Endothelial cell of hepatic sinusoid (primary cell): Measurements from ENCODE around the gene TMED10.
"Not testable (repeated sequence)": the region's sequence is repeated elsewhere in the genome, so short reads cannot be mapped to it uniquely, and the experiment has no call there.

Source experiments
- in situ Hi-C: cut with HindIII; loops from 2 replicates; pipeline ENCODE4 v1.10.0; 2017; ENCODE audit warnings: low sequenced_read_pairs

Gene TMED10

DNA sequence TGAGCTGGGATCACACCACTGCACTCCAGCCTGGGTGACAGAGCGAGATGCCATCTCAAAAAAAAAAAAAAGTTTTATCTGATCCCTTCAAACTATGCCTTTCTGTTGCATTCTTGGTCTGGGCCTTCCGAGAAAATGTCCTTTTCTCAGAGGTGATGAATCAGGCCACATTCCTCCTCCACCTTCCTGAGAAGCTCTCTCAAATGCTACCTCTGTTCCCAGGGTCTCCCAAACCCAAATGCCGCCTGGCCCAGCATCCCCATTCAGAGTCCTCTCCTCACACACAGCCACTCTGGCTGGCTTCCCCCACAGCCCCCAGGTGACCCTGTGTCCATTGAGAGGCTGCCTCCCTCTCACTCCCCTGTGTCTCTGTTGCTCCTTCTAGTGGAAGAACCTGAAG is 19.7 kb upstream of the TMED10 start:
- in situ Hi-C loops = no loop called here

GRCh38 chr14:75191100-75191499 is 14.7 kb upstream of the TMED10 start:
- in situ Hi-C loops = no loop called here

DNA sequence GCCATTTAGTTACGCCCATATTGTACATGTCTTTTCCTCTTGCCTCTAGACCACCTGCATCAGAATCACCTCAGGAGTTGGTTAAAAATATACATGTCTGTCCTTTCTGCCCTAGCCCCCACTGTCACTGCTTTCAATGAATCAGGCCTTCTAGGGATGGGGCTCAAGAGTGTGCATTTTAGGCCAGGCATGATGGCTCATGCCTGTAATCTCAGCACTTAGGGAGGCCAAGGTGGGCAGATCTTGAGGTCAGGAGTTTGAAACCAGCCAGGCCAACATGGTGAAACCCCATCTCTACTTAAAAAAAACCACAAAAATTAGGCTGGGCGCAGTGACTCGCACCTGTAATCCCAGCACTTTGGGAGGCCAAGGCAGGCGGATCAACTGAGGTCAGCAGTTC is 13.6 kb upstream of the TMED10 start:
- in situ Hi-C loops = no loop called here

GRCh38 chr14:75188520-75189268 is 12.3 kb upstream of the TMED10 start:
- in situ Hi-C loops = no loop called here

DNA sequence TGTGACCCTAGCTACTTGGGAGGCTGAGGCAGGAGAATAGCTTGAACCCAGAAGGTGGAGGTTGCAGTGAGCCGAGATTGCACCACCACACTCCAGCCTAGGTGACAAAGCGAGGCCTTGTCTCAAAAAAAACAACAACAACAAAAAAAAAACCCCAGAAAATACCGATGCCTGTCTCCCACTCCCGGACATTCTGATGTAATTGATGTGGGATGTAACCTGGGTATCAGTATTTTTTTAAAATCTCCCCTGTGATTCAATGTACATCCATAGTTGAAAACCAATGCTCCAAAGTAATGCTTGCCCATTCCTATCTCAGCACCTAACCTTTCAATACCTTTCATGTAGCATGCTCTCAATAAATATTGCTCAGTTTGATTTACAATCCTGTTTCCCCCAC is 11.7 kb upstream of the TMED10 start:
- in situ Hi-C loops = no loop called here

DNA sequence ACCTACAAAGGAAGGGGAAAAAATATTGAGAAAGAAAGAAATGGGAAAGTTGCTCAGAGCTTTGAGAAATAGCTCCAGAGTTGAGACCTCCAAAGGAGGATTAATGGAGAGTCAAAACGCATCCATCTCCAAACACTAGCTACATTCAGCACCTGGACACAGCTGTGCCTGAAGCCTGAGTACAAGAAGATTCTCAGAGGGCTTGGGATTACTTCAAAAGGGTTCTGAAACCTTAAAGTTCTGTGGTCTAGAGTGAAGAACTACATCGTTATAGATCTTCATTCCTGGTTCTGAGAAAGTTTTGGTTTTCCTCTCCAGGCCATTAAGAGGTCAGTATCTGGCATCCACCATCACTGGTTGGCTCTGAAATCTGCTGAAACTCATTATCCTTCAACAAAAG is 10.5 kb upstream of the TMED10 start:
- in situ Hi-C loops = no loop called here

- in situ Hi-C loops = no loop called here
Measured at GRCh38 chr14:75185251-75186040, 9.0 kb upstream of the TMED10 start.

DNA sequence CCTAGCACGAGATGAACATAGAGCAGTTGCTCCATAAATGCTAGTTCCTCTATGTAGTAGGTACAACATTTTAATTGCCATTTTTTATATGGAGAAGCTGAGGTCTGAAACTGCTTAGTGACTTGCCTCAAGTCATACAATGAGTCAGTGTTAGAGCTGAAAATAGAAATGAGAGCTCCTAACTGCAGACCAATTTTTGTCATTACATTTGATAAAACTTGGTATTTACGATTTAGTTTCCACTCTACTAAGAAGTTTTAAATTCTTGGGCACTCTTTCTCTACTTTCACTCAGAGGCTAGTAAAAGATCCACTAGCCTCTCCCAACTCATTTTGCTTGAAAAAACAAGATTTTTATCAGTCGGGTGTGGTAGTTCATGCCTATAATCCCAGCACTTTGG is 8.1 kb upstream of the TMED10 start:
- in situ Hi-C loops = no loop called here

- in situ Hi-C loops = no loop called here
Measured at GRCh38 chr14:75184039-75184438, 7.6 kb upstream of the TMED10 start.

DNA sequence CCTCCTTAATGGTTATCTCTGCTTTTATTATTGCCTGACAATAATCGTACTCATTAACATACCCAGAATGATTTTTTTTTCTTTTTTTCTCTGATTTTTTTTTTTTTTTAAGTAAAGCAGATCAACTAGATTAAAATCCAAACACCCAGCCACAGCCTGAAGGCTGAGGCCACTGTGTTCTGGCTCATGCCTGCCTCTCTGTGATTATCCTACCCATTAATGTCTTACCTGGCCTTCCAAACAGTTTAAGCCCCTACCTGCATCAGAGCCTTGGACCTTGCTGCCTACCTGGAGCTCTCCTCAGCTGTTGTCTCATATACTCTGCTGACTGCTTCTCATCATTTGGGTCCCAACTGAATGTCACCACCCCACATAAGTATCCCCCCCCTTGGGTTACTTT is 6.8 kb upstream of the TMED10 start:
- in situ Hi-C loops = no loop called here

DNA sequence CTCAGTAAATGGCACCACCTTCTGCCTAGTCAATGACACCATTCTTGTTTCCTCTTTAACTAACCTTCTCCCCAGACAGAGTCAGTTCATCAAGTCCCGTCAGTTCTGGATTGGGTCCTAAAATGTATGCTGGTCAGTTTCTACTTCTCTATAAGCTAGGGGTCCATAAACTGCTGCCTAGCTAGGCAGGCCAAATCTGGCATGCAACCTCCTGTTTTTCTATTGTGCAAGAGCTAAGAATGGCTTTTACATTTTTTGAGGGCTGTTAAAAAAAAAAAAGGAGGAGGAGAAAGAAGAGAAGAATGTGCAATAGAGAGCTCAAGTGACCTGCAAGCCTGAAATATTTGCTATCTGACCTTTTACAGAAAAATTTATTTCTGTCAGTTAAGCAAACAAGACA is 6.4 kb upstream of the TMED10 start:
- in situ Hi-C loops = no loop called here

- in situ Hi-C loops = not testable (repeated sequence)
Measured at GRCh38 chr14:75182163-75182562, 5.8 kb upstream of the TMED10 start.

- in situ Hi-C loops = no loop called here
Measured at GRCh38 chr14:75181293-75182062, 5.1 kb upstream of the TMED10 start.

DNA sequence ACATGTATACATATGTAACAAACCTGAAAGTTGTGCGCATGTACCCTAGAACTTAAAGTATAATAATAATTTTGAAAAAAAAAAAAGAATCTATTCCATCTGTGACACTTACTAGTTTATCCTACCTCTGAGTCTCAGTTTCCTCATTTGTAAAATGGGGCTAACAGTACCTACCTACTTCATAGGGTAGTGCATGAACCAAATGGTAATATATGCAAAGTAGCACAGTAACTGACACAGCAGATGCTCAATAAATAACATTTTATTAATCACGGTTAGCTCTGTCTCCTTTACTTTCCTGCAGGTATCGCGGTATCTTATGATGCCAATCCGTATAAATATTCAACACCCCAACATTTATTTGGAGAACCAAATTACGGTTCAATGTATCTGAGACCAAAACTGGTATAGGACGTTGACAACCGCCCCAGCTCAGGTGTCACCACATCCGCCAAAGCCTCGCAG is 703 bp downstream of the TMED10 start:
- in situ Hi-C loops = no loop called here

- in situ Hi-C loops = no loop called here
Measured at GRCh38 chr14:75174066-75174465, 2.3 kb downstream of the TMED10 start.

DNA sequence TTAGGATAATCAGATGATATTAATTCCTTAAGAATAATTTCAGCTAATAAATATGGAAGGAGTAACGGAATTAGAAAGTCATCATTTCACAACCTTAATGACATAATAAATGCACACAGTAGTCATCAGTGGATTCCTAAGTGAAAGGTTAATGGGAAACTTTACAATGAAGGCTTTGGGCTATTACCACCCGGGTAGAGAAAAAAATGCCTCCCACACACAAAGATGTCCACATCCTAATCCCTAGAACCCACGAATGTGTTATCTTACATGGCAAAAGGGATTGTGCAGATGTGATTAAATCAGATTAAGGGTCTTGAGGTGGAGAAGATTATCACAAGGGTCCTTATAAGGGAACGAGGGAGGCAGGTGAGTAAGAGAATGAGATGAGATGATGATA is 5.6 kb downstream of the TMED10 start:
- in situ Hi-C loops = no loop called here

DNA sequence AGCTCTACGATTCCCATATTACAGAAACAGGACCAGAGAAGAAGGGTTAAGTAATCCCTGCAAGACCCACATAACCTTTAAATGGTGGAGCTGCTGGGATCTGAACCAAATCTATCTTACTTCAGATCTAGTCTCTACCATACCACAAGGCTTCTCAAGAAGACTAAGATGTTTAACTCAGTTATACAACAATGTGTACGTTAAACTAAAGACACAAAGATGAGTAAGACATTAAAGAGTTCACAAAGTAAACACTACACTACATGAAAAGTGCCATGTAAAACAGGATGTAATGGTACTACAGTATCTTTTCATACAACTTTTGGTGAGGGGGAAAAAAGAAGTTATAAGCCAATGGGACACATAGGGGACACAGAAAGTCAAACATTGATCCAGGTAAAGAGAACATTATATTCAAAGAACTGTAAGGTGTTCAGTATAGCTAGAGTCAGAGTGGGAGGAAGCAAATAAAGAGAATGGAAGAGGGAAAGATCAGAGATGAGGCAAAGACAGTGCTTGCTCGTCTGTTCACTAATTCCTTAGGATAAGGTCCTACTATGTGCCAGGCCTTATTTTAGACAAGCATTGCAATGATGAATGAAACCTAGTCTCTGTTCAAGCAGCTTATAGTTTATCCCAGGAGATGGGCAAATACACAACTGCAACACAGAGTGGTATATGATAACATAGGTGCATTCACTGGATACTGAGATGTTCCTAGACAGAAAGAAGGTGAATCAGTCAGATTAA is 7.7 kb downstream of the TMED10 start:
- in situ Hi-C loops = no loop called here

- in situ Hi-C loops = no loop called here
Measured at GRCh38 chr14:75167325-75167724, 9.1 kb downstream of the TMED10 start.

DNA sequence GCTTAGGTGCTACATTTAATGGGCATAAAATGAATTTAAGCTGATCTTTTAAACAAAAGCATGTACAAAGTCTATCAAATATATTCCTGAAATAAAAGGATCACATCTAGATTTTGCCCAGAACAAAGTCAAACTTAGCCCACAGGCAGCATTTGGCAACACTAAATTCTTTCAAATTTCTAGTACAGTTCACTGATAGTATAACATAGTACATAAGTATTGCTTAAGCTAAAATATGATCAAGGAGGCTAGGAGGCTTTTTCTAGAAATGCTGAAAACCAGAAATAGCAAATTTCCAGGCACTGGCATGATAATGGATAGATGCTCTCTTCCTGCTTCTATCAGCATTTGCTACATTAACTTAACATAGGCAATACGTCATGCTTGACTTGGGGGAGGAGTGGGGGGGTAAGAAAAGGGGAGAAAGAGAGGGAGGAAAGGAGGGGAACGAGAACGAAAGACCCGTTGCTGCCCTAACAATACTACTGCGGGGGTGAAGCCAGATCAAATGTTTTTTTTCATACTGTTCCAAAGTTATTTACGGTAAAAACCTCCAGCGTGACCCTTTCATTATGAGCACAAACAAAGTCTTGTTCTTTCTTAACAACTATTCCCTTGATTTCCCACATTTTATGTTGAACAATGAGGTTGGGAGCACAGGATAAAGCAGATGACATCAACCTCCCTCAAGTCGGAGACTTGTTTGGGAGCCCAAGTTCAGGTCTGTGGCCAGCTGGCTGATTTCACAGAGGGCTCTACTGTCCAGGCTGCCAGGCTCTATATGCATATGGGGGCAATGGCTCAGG is 10.6 kb downstream of the TMED10 start:
- in situ Hi-C loops = no loop called here

GRCh38 chr14:75164809-75165208 is 11.6 kb downstream of the TMED10 start:
- in situ Hi-C loops = no loop called here
